HL-60 (cell line): Measurements from ENCODE around the gene SHMT1.
"Not testable (repeated sequence)": the region's sequence is repeated elsewhere in the genome, so short reads cannot be mapped to it uniquely, and the experiment has no call there.

Experiments used
- DNase-seq, 2 experiments: peaks; one replicate each; pipeline ENCODE4 v3.0.0-alpha.2; 2010 to 2020; ENCODE audit warnings: low read depth in 1 of 2, low spot score in 1 of 2
- H3K27ac ChIP-seq: fragments of 250-450 bp; sonication (Bioruptor Pico); replicated peaks from 2 replicates; pipeline ENCODE4 v1.5.1; 2020; ENCODE audit warnings: mild to moderate bottlenecking, moderate library complexity
- H3K27me3 ChIP-seq: fragments of 250-450 bp; sonication (Bioruptor Pico); 2 replicates; pipeline ENCODE4 v1.5.1; 2021; ENCODE audit warnings: mild to moderate bottlenecking, moderate library complexity; ENCODE audit not compliant: insufficient read depth, poor library complexity, severe bottlenecking
- H3K4me3 ChIP-seq: replicated peaks from 2 replicates; pipeline ENCODE4 v1.5.1; 2011; ENCODE audit warnings: mild to moderate bottlenecking, control low read depth, low read length; ENCODE audit not compliant: insufficient read depth
- GABPA ChIP-seq: IDR thresholded peaks from 2 replicates; pipeline ENCODE4 v1.6.1; 2012; ENCODE audit warnings: low read depth
- POLR2AphosphoS5 ChIP-seq: IDR thresholded peaks from 2 replicates; pipeline ENCODE4 v1.6.1; 2012; ENCODE audit warnings: low read depth
- SPI1 ChIP-seq: IDR thresholded peaks from 2 replicates; pipeline ENCODE4 v1.6.1; 2012; ENCODE audit warnings: low read depth, mild to moderate bottlenecking, borderline replicate concordance
- TF ChIP-seq, protein P1 (sequence below): IDR thresholded peaks from 2 replicates; pipeline ENCODE4 v1.6.1; 2012; ENCODE audit warnings: low read depth; ENCODE audit not compliant: insufficient replicate concordance
- TF ChIP-seq, protein P2 (sequence below): IDR thresholded peaks from one replicate; pipeline ENCODE4 v1.5.1; 2011; ENCODE audit warnings: low read length, control low read depth, inconsistent platforms; ENCODE audit not compliant: insufficient read depth

SHMT1 gene

DNA sequence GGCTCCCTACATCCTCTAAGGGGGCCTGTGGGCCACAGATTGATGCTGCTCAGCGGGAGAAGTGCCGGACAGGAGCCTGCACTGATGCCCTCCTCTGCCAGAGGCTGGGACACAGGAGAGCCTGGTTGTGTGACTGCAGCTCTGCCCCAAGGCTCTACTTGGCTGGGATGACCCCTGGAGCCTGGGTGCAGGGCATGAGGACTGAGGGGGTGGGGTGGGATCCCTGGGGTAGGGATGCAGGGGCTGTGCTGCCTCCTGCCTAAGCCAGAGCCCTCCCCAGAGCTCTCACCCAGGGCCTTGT, 14.8 kb upstream of the SHMT1 start:
- H3K27ac ChIP-seq: no peak overlapping the region
- no peak overlapping the region for H3K4me3 ChIP-seq
- DNase-seq: no peak
- TF ChIP-seq POLR2AphosphoS5: no peak
- no peak for TF ChIP-seq GABPA
- TF ChIP-seq, protein P1, sequence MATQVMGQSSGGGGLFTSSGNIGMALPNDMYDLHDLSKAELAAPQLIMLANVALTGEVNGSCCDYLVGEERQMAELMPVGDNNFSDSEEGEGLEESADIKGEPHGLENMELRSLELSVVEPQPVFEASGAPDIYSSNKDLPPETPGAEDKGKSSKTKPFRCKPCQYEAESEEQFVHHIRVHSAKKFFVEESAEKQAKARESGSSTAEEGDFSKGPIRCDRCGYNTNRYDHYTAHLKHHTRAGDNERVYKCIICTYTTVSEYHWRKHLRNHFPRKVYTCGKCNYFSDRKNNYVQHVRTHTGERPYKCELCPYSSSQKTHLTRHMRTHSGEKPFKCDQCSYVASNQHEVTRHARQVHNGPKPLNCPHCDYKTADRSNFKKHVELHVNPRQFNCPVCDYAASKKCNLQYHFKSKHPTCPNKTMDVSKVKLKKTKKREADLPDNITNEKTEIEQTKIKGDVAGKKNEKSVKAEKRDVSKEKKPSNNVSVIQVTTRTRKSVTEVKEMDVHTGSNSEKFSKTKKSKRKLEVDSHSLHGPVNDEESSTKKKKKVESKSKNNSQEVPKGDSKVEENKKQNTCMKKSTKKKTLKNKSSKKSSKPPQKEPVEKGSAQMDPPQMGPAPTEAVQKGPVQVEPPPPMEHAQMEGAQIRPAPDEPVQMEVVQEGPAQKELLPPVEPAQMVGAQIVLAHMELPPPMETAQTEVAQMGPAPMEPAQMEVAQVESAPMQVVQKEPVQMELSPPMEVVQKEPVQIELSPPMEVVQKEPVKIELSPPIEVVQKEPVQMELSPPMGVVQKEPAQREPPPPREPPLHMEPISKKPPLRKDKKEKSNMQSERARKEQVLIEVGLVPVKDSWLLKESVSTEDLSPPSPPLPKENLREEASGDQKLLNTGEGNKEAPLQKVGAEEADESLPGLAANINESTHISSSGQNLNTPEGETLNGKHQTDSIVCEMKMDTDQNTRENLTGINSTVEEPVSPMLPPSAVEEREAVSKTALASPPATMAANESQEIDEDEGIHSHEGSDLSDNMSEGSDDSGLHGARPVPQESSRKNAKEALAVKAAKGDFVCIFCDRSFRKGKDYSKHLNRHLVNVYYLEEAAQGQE: no peak
- no peak for TF ChIP-seq SPI1
- TF ChIP-seq, protein P2, sequence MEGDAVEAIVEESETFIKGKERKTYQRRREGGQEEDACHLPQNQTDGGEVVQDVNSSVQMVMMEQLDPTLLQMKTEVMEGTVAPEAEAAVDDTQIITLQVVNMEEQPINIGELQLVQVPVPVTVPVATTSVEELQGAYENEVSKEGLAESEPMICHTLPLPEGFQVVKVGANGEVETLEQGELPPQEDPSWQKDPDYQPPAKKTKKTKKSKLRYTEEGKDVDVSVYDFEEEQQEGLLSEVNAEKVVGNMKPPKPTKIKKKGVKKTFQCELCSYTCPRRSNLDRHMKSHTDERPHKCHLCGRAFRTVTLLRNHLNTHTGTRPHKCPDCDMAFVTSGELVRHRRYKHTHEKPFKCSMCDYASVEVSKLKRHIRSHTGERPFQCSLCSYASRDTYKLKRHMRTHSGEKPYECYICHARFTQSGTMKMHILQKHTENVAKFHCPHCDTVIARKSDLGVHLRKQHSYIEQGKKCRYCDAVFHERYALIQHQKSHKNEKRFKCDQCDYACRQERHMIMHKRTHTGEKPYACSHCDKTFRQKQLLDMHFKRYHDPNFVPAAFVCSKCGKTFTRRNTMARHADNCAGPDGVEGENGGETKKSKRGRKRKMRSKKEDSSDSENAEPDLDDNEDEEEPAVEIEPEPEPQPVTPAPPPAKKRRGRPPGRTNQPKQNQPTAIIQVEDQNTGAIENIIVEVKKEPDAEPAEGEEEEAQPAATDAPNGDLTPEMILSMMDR: no peak
- no peaks in the 10 kb centered on the region for H3K27me3 ChIP-seq

DNA sequence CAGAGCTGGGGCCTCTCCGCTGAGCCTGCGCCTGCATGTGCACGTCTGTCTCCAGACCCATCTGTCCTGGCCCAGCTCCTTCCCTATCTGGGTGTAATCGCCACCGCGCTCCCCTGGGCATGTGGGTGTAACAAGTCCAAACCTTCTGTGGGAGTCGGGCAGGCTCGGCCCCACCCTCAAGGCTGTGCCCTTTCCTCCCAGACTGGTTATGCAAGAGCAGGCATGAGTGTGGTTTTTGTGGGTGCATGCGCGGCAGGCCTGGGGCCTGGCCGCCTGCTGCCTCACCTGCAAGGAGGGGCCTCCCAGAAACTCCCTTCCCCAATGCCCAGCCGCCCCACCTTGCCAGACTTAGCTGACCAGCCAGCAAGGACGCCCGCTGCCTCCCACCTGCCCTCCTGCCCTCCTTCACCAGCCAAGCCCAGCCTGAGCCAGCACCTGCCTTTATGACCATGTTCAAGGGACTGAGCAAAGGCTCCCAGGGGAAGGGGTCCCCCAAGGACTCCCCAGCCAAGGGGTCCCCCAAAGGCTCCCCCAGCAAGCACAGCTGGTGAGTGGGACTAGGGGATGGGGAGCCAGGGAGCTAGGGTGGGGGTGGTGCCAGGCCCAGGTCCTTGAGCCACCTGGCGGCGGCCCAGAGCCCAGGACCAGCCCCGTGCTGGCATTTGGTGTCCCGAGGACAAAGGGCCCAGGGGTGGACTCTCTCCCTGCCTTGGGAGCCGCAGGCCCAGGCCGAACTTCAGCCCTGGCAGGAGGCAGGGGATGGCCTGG, 14.3 kb upstream of the SHMT1 start, which contains the start of gene EVPLL:
EVPLL (plus strand) TSS at position 342 of the 768 bp plus-strand sequence. CDS start 3,160 bp downstream, outside the sequence.
- no peaks in the 10 kb centered on the region for H3K27me3 ChIP-seq
- H3K27ac ChIP-seq: no peak within 1 kb of the TSS
- no peak within 1 kb of the TSS for H3K4me3 ChIP-seq
- TF ChIP-seq POLR2AphosphoS5 (peak; percentile 76), GABPA (no peak)
- DNase-seq: peak; percentile 77 to 91

DNA sequence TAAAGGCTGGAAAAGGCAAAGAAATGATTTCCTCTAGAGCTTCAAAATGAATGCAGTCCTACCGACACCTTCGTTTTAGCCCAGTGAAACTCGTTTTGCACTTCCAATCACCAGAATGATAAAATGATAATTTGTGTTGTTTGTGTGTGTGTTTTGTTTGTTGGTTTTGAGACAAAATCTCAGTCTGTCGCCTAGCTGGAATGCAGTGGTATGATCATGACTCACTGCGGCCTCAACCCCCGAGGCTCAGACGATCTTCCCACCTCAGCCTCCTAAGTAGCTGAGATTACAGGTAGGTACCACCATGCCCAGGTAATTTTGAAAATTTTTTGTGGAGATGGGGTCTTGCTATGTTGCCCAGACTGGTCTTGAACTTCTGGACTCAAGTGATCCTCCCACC, 10.9 kb upstream of the SHMT1 start:
- TF ChIP-seq SPI1: no peak
- TF ChIP-seq, protein P1: no peak
- TF ChIP-seq, protein P2: no peak
- TF ChIP-seq GABPA: no peak
- no peak for TF ChIP-seq POLR2AphosphoS5
- H3K27ac ChIP-seq: no peak overlapping the region

DNA sequence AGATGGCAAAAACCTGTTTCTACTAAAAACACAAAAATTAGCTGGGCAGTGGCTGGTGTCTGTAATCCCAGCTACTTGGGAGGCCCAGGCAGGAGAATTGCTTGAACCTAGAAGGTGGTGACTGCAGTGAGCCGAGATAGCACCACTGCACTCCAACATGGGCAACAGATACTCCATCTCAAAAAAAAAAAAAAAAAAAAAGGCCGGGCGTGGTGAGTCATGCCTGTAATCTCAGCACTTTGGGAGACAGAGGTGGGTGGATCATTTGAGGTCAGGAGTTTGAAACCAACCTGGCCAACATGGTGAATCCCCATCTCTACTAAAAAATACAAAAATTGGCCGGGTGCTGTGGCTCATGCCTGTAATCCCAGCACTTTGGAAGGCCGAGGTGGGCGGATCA, 9.8 kb upstream of the SHMT1 start:
- H3K27me3 ChIP-seq, H3K27ac ChIP-seq, H3K4me3 ChIP-seq, DNase-seq: not testable (repeated sequence)

More for the DNA sequence above, 10.9 kb upstream of the SHMT1 start:
- Histone ChIP-seq H3K4me3 (no peak overlapping the region), H3K27me3 (no peaks in the 10 kb centered on the region)
- no peak for DNase-seq

DNA sequence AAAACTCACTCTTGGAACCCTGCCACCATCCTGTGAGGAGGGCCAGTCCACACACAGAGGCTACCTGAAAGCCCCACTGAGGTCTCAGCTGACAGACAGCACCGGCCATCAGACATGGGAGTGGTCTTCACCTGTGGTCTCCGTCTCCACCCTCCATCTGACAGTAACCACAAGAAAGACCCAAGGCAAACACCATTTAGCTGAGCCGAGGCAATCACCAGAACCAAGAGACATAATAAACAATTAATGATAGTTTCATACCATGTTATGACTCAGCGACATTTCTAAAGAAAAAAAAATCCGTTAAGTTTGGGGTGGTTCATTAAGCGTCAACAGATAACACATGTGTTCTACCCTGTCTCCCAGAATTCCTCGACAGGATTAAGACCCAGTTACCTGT, 8.1 kb upstream of the SHMT1 start:
- no peak overlapping the region for H3K4me3 ChIP-seq
- TF ChIP-seq, protein P2: no peak
- TF ChIP-seq POLR2AphosphoS5: no peak
- TF ChIP-seq, protein P1: no peak
- TF ChIP-seq SPI1: no peak
- no peak for TF ChIP-seq GABPA
- no peaks in the 10 kb centered on the region for H3K27me3 ChIP-seq
- no peak for DNase-seq
- H3K27ac ChIP-seq: no peak overlapping the region
